ENCODE data around the gene MTCH2. TPM values are rescaled to one million over a fixed set of nuclear protein-coding genes. Genes with fewer than 3 reads are reported as not detected.

MTCH2 gene
- polyA plus RNA-seq, 1 donor from 2014 or later, result 123 TPM

DNA sequence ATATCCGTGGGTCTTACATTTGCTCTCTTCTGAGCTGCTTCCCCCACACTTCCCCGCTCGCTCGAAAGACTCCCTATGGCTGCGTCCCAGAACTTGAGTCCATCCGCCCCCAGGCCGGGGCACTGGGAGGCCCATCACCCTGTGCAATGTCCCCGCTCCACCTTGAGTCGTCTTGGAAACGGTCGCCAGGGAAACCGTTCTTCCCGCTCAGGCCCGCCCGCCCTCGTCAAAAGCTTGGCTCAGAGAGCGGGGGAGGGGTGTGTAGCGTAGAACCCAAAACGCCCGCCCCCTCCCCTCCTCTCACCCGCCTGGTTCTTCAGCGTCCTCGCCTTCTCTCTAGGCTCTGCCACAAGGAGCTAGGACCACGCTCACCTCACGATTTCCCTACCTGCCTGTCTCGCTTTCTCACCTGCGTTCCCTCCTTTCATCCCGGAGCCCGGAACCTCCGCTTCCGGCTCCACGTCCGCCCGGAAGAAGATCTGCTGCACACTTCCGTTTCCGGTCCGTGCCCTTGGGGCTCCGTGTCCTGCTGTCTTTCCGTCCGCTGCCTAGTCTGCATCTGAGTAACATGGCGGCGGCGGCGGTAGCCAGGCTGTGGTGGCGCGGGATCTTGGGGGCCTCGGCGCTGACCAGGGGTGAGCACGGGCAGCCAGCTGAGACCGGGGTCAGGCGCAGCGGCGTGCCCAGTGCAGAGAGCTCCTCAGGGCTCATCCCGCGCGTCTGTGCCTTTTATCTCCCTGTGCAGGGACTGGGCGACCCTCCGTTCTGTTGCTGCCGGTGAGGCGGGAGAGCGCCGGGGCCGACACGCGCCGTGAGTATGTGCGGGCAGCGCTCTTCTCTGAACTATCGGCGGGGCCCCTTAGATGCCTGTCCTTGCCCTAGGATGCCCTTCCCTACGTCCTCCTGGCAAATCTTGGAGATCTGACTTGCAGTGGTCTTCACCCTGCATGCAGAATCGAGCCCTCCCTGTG, 63.5 kb downstream of the MTCH2 start, which contains the start of the genes KBTBD4 and NDUFS3:
Gene KBTBD4 (minus strand): TSS at position 447 of the 971 bp plus-strand sequence. CDS start 19 bp downstream, at position 428.
Gene NDUFS3 (plus strand): TSS at position 551 of the 971 bp plus-strand sequence. CDS start 18 bp downstream, at position 569.
- H3K79me2 ChIP-seq (replicated peaks; ENCODE audit: insufficient read depth, low read length), result peaks cover 44% of the 10 kb centered on the region
- H3K36me3 ChIP-seq (ENCODE audit: insufficient read depth, low read length), result peaks cover 4% of the 10 kb centered on the region
- no peaks in the 10 kb centered on the region for H3F3A ChIP-seq (ENCODE audit: insufficient read depth, low read length, poor library complexity, severe bottlenecking)
- H3K9me2 ChIP-seq (ENCODE audit: insufficient read depth, low read length), result no peaks in the 10 kb centered on the region
- peak; percentile 98 for TF ChIP-seq POLR2AphosphoS5 (IDR thresholded peaks at IDR 0.05)
- TF ChIP-seq MXI1 (conservative IDR thresholded peaks at IDR 0.05; ENCODE audit: poor library complexity, severe bottlenecking), result peak; percentile 89
- TF ChIP-seq, protein P1, sequence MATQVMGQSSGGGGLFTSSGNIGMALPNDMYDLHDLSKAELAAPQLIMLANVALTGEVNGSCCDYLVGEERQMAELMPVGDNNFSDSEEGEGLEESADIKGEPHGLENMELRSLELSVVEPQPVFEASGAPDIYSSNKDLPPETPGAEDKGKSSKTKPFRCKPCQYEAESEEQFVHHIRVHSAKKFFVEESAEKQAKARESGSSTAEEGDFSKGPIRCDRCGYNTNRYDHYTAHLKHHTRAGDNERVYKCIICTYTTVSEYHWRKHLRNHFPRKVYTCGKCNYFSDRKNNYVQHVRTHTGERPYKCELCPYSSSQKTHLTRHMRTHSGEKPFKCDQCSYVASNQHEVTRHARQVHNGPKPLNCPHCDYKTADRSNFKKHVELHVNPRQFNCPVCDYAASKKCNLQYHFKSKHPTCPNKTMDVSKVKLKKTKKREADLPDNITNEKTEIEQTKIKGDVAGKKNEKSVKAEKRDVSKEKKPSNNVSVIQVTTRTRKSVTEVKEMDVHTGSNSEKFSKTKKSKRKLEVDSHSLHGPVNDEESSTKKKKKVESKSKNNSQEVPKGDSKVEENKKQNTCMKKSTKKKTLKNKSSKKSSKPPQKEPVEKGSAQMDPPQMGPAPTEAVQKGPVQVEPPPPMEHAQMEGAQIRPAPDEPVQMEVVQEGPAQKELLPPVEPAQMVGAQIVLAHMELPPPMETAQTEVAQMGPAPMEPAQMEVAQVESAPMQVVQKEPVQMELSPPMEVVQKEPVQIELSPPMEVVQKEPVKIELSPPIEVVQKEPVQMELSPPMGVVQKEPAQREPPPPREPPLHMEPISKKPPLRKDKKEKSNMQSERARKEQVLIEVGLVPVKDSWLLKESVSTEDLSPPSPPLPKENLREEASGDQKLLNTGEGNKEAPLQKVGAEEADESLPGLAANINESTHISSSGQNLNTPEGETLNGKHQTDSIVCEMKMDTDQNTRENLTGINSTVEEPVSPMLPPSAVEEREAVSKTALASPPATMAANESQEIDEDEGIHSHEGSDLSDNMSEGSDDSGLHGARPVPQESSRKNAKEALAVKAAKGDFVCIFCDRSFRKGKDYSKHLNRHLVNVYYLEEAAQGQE (IDR thresholded peaks at IDR 0.05; ENCODE audit: borderline replicate concordance), result peak; percentile 96
- TF ChIP-seq, protein P2, sequence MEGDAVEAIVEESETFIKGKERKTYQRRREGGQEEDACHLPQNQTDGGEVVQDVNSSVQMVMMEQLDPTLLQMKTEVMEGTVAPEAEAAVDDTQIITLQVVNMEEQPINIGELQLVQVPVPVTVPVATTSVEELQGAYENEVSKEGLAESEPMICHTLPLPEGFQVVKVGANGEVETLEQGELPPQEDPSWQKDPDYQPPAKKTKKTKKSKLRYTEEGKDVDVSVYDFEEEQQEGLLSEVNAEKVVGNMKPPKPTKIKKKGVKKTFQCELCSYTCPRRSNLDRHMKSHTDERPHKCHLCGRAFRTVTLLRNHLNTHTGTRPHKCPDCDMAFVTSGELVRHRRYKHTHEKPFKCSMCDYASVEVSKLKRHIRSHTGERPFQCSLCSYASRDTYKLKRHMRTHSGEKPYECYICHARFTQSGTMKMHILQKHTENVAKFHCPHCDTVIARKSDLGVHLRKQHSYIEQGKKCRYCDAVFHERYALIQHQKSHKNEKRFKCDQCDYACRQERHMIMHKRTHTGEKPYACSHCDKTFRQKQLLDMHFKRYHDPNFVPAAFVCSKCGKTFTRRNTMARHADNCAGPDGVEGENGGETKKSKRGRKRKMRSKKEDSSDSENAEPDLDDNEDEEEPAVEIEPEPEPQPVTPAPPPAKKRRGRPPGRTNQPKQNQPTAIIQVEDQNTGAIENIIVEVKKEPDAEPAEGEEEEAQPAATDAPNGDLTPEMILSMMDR (IDR thresholded peaks at IDR 0.05; ENCODE audit: poor library complexity, severe bottlenecking), result no peak
- TF ChIP-seq EP300 (conservative IDR thresholded peaks at IDR 0.05; ENCODE audit: poor library complexity, severe bottlenecking), result peak; percentile 84
- peak; percentile 64 for TF ChIP-seq RAD21 (conservative IDR thresholded peaks at IDR 0.05)
- TF ChIP-seq SMC3 (conservative IDR thresholded peaks at IDR 0.05; ENCODE audit: poor library complexity), result peak; percentile 71
- TF ChIP-seq EZH2 (IDR thresholded peaks at IDR 0.05; ENCODE audit: borderline replicate concordance, insufficient read depth, low read length, poor library complexity, severe bottlenecking), result no peak
- peak; percentile 93 for TF ChIP-seq TAF1 (IDR thresholded peaks at IDR 0.05; ENCODE audit: low read depth)
- no peaks in the 10 kb centered on the region for H3K27me3 ChIP-seq (ENCODE audit: insufficient read depth, low read depth, low read length)
- no peaks in the 10 kb centered on the region for H4K20me1 ChIP-seq (ENCODE audit: insufficient read depth)
- H2AFZ ChIP-seq (ENCODE audit: low read depth, low read length), result peak within 1 kb of the TSS; percentile 65
- H3K9me3 ChIP-seq (ENCODE audit: low read length), result no peaks in the 10 kb centered on the region
- H3K4me3 ChIP-seq (ENCODE audit: low read length), result peak within 1 kb of the TSS; percentile 92
- peak within 1 kb of the TSS; percentile 98 for H3K4me2 ChIP-seq (ENCODE audit: low read length)
- peak within 1 kb of the TSS; percentile 86 for H3K9ac ChIP-seq (ENCODE audit: low read length)
- peak within 1 kb of the TSS; percentile 96 for H3K27ac ChIP-seq (ENCODE audit: low read length)

DNA sequence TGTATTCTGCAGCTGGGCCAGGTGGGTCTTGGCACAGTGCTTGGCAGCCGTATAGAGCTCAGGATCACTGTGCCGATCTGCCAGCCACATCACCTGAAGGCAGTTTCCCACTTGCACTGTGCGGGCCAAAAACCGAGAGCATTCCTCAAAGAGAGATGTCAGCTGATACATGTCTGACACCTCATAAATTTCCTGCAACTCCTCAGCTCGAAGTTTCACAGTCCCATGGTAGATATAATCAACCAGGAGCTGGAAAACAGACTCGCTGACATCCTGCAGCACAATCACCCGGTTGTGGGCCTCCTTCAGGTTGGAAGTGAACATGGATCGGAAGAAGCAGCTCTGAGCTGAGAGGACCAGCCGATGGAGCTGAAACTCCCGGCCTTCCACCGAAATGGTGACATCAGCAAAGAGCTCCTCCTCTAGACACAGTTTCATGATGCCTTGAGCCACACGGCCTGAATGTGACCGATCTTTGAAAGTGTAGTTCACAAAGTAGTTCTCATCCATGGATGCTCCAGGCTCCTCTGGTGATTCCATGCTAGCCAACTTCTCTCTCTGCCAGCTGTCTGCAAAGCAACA, 64.8 kb downstream of the MTCH2 start:
- Histone ChIP-seq H3K27me3 (ENCODE audit: insufficient read depth, low read depth, low read length) (no peaks in the 10 kb centered on the region), H3K36me3 (ENCODE audit: insufficient read depth, low read length) (peaks cover 4% of the 10 kb centered on the region), H3F3A (ENCODE audit: insufficient read depth, low read length, poor library complexity, severe bottlenecking) (no peaks in the 10 kb centered on the region), H2AFZ (ENCODE audit: low read depth, low read length) (no peak overlapping the region), H3K9me2 (ENCODE audit: insufficient read depth, low read length) (no peaks in the 10 kb centered on the region), H3K4me2 (ENCODE audit: low read length) (peak overlapping the region; percentile 90), H4K20me1 (ENCODE audit: insufficient read depth) (no peaks in the 10 kb centered on the region), H3K9me3 (ENCODE audit: low read length) (no peaks in the 10 kb centered on the region), H3K9ac (ENCODE audit: low read length) (peak overlapping the region; percentile 86), H3K27ac (ENCODE audit: low read length) (peak overlapping the region; percentile 96), H3K4me3 (ENCODE audit: low read length) (peak overlapping the region; percentile 92), H3K79me2 (replicated peaks; ENCODE audit: insufficient read depth, low read length) (peaks cover 44% of the 10 kb centered on the region)
- TF ChIP-seq SMC3 (conservative IDR thresholded peaks at IDR 0.05; ENCODE audit: poor library complexity) (no peak), EP300 (conservative IDR thresholded peaks at IDR 0.05; ENCODE audit: poor library complexity, severe bottlenecking) (no peak), MXI1 (conservative IDR thresholded peaks at IDR 0.05; ENCODE audit: poor library complexity, severe bottlenecking) (no peak), EZH2 (IDR thresholded peaks at IDR 0.05; ENCODE audit: borderline replicate concordance, insufficient read depth, low read length, poor library complexity, severe bottlenecking) (no peak), POLR2AphosphoS5 (IDR thresholded peaks at IDR 0.05) (no peak), TAF1 (IDR thresholded peaks at IDR 0.05; ENCODE audit: low read depth) (no peak), RAD21 (conservative IDR thresholded peaks at IDR 0.05) (no peak)
- TF ChIP-seq, protein P1 (IDR thresholded peaks at IDR 0.05; ENCODE audit: borderline replicate concordance), result no peak
- TF ChIP-seq, protein P2 (IDR thresholded peaks at IDR 0.05; ENCODE audit: poor library complexity, severe bottlenecking), result no peak
